ENCODE results near the gene SATB2. TPM values are rescaled to one million over a fixed set of nuclear protein-coding genes. Genes with fewer than 3 reads are reported as not detected.

SATB2 gene
- total RNA-seq, 1 donor from 2014 or later: 19.1 TPM

DNA sequence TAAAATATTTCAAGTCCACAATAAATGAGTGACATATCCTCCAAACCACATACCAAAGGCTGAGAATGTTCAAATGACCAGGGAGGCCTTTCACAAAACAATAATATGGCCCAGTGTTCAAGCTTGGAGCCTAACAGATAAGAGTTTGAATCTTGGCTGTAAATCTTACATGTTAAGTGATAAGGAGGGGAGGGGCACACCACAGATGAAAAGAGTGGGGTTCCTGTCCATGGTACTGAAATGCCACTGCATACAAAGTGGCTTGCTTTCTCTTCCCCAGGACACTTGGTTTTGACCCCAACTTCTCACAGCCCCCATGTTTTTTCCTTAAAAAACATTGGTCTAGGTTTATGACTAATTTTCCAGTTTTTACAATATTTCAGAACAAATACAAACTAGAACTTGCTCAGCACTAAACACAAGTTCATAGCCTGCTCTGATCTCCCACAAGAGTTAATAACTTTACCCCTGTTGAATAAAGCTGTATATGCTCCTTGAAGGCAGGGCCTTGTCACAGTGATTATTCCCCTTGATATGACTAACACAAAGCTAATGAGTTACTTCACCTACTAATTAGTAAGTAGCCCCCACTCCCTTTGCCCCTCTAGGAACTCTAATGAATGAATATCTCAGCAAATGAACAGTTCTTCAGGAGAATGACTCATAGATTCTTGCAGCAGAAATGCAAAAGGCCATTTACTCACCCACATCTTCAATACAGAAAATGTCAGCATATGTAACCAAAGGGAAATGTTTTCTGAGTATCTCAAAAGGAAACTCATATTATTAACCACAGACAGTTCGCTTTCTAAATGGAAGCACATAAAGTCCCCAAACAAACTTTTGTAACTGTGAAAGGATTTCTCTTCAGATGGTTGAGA, 142.2 kb downstream of the SATB2 start:
- no peaks in the 10 kb centered on the region for H3K36me3 Mint-ChIP-seq
- TF ChIP-seq, protein P1, sequence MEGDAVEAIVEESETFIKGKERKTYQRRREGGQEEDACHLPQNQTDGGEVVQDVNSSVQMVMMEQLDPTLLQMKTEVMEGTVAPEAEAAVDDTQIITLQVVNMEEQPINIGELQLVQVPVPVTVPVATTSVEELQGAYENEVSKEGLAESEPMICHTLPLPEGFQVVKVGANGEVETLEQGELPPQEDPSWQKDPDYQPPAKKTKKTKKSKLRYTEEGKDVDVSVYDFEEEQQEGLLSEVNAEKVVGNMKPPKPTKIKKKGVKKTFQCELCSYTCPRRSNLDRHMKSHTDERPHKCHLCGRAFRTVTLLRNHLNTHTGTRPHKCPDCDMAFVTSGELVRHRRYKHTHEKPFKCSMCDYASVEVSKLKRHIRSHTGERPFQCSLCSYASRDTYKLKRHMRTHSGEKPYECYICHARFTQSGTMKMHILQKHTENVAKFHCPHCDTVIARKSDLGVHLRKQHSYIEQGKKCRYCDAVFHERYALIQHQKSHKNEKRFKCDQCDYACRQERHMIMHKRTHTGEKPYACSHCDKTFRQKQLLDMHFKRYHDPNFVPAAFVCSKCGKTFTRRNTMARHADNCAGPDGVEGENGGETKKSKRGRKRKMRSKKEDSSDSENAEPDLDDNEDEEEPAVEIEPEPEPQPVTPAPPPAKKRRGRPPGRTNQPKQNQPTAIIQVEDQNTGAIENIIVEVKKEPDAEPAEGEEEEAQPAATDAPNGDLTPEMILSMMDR (conservative IDR thresholded peaks at IDR 0.05): no peak
- no peaks in the 10 kb centered on the region for H3K27me3 Mint-ChIP-seq
- DNase-seq (ENCODE audit: extremely low spot score, unreplicated experiment): no peak
- H3K27ac Mint-ChIP-seq: no peak overlapping the region
- H3K9me3 Mint-ChIP-seq: no peaks in the 10 kb centered on the region
- H3K4me3 Mint-ChIP-seq: no peak overlapping the region
- peaks cover 2% of the 10 kb centered on the region for H3K4me1 Mint-ChIP-seq (ENCODE audit: unreplicated experiment)

DNA sequence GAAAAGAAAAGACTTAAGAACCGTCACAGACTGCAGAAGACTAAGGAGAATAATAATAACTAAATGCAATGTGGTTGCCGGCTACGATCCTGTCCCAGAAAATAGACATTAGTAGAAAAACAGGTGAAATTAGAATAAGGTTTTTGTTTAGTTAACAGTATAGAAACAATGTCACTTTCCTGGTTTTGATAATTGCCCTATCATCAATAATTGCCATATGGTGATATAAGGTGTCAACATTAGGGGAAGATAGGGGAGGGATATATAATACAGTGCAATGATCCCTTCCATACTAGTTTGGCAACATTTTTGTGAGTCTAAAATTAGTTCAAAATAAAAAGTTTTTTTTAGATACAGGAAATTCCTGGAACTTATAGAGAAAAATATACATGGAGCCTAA, 144.8 kb downstream of the SATB2 start:
- Mint-ChIP-seq H3K9me3 (no peaks in the 10 kb centered on the region), H3K4me3 (no peak overlapping the region), H3K27ac (no peak overlapping the region), H3K36me3 (no peaks in the 10 kb centered on the region), H3K27me3 (no peaks in the 10 kb centered on the region), H3K4me1 (ENCODE audit: unreplicated experiment) (peaks cover 9% of the 10 kb centered on the region)
- no peak for DNase-seq (ENCODE audit: extremely low spot score, unreplicated experiment)
- TF ChIP-seq, protein P1 (conservative IDR thresholded peaks at IDR 0.05): no peak

DNA sequence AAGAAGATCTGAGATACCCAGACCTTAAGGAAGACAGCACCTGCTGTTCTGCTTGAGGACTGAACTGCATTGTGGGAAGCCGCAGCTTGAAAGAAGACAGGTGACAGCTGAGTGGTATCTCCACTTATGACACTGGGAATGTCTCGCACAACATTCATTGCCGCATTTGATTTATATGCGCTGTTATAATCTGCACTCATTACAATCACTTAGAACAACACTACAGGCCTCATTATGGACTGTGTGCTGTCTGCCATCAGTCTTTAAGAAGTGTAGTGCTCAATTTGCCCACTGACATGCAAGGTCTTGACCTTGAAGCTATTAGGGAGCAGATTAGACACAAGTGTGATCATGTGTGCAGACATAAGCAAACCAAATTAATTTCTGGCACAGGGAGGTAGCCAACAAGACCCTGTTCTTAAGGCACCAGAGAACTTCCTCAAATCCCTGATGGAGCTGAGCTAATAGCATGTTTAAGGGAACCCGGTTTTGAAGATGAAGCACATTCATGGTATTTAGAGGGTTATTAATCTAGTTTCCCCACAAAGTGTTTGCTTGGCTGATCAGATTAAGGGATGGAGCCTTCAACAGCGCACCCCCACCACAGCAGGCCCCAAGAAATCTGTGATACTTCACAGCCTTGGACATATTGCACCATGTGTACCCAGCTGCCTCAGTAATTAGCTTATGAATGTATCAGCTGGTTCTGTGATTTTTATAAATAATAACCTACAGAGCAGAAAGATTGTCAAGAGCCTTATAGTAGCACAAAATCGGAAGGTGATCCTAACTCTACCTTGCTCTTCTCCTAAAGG, 146.8 kb downstream of the SATB2 start:
- Mint-ChIP-seq H3K36me3 (no peaks in the 10 kb centered on the region), H3K27me3 (no peaks in the 10 kb centered on the region), H3K4me3 (no peak overlapping the region), H3K27ac (no peak overlapping the region), H3K9me3 (no peaks in the 10 kb centered on the region), H3K4me1 (ENCODE audit: unreplicated experiment) (peaks cover 9% of the 10 kb centered on the region)
- no peak for DNase-seq (ENCODE audit: extremely low spot score, unreplicated experiment)
- TF ChIP-seq, protein P1 (conservative IDR thresholded peaks at IDR 0.05): no peak

DNA sequence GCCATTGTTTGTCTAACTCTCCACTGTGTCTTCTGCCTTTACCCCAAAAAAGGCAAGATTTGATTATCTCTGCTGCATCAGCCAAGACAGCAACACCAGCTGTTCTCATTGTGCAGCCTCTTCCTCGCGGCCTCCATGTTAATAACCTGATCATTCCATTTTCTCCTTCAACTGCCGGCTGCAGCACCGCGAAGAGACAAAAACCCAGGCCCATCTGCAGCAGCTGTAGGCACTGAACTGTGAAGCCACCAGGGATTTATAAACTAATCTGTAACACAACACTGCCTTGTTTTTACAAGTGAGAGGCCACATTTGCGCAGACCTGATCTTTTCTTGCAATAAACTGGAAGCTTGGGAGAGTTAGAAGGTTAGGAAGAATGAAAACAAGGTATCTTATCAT, 147.8 kb downstream of the SATB2 start:
- TF ChIP-seq, protein P1 (conservative IDR thresholded peaks at IDR 0.05): no peak
- peaks cover 9% of the 10 kb centered on the region for H3K4me1 Mint-ChIP-seq (ENCODE audit: unreplicated experiment)
- H3K36me3 Mint-ChIP-seq: no peaks in the 10 kb centered on the region
- no peak overlapping the region for H3K27ac Mint-ChIP-seq
- no peak for DNase-seq (ENCODE audit: extremely low spot score, unreplicated experiment)
- no peaks in the 10 kb centered on the region for H3K27me3 Mint-ChIP-seq
- H3K9me3 Mint-ChIP-seq: no peaks in the 10 kb centered on the region
- no peak overlapping the region for H3K4me3 Mint-ChIP-seq

DNA sequence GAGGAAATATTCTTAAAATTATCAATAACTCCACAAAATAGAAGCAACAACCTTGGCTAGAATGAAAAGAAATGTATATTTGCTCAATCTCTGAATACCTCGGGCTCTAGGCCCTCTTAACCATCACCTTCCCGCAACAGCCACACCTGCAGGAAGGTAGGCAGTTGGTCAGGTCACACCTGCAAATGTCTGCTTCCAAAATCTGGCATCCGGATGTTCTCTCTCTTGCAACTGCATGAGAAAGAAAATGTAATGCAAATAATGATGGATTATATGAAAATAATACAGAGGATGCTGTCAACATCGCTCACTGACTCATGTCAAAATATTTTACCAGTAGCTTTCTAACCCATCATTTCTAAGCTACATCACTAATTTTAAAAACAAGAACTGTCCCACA, 148.3 kb downstream of the SATB2 start:
- Mint-ChIP-seq H3K36me3 (no peaks in the 10 kb centered on the region), H3K27me3 (no peaks in the 10 kb centered on the region), H3K4me3 (no peak overlapping the region), H3K9me3 (no peaks in the 10 kb centered on the region), H3K27ac (no peak overlapping the region), H3K4me1 (ENCODE audit: unreplicated experiment) (peaks cover 9% of the 10 kb centered on the region)
- DNase-seq (ENCODE audit: extremely low spot score, unreplicated experiment): no peak
- TF ChIP-seq, protein P1 (conservative IDR thresholded peaks at IDR 0.05): no peak

Data from type B pancreatic cell (in vitro differentiated cells).